Stimulated activated CD4-positive, alpha-beta T cell treated with anti-CD3 and anti-CD28 coated beads, TNF-alpha, amount 100 ng/mL, for 1 hour (primary cell): ENCODE results near the gene TMEM220.

Experiments used
- DNase-seq, 3 donors: peaks; one replicate each; pipeline ENCODE4 v3.0.0-alpha.2; 2020; ENCODE audit warnings: low read depth in 3 of 3, low spot score in 1 of 3

TMEM220 gene

GRCh38 chr17:10668775-10669174 is 61.0 kb downstream of the TMEM220 start:
- DNase-seq: no peak

- no peak for DNase-seq
Observed at GRCh38 chr17:10666906-10667305, 62.9 kb downstream of the TMEM220 start.

GRCh38 chr17:10664571-10664970 is 65.3 kb downstream of the TMEM220 start:
- DNase-seq: no peak
